Large intestine (tissue), 3 donors: ENCODE measurements around the gene ACRBP. TPM values are rescaled to one million over a fixed set of nuclear protein-coding genes. Genes with fewer than 3 reads are reported as not detected.
"Not testable (repeated sequence)": the region's sequence is repeated elsewhere in the genome, so short reads cannot be mapped to it uniquely, and the experiment has no call there.

Experiments used
- DNase-seq, 2 donors: peaks; one replicate each; pipeline versions ENCODE4 v3.0.0 to v3.0.0-alpha.2; 2013
- H3K27ac ChIP-seq: one replicate; pipeline ENCODE4 v1.5.1; 2013; ENCODE audit warnings: low read length
- H3K27me3 ChIP-seq: 2 replicates; pipeline ENCODE4 v1.6.1; 2013; ENCODE audit warnings: low read length; ENCODE audit not compliant: control insufficient read depth, insufficient read depth
- H3K36me3 ChIP-seq: 2 replicates; pipeline ENCODE4 v1.6.1; 2013; ENCODE audit warnings: low read length; ENCODE audit not compliant: control insufficient read depth, insufficient read depth
- H3K4me1 ChIP-seq: one replicate; pipeline ENCODE4 v1.6.1; 2013; ENCODE audit warnings: low read length; ENCODE audit not compliant: control insufficient read depth, insufficient read depth
- H3K4me3 ChIP-seq: one replicate; pipeline ENCODE4 v1.5.1; 2013; ENCODE audit warnings: low read length
- H3K9me3 ChIP-seq: one replicate; pipeline ENCODE4 v1.6.1; 2013; ENCODE audit warnings: mild to moderate bottlenecking, low read depth, low read length, moderate library complexity; ENCODE audit not compliant: control insufficient read depth
- WGBS: methylation state at CpG from one replicate; pipeline ENCODE4 v1.1.5; 2013; ENCODE audit warnings: low lambda C conversion rate; ENCODE audit not compliant: insufficient coverage; 5-methylcytosine and 5-hydroxymethylcytosine counted together
- polyA plus RNA-seq: library from polyadenylated mRNA; unstranded; fragments of 120-200 nt; gene quantifications from one replicate; pipeline ENCODE4 v1.2.1, GENCODE V29; 2013

Gene ACRBP
- polyA plus RNA-seq, 1 donor = 4.0 TPM

DNA sequence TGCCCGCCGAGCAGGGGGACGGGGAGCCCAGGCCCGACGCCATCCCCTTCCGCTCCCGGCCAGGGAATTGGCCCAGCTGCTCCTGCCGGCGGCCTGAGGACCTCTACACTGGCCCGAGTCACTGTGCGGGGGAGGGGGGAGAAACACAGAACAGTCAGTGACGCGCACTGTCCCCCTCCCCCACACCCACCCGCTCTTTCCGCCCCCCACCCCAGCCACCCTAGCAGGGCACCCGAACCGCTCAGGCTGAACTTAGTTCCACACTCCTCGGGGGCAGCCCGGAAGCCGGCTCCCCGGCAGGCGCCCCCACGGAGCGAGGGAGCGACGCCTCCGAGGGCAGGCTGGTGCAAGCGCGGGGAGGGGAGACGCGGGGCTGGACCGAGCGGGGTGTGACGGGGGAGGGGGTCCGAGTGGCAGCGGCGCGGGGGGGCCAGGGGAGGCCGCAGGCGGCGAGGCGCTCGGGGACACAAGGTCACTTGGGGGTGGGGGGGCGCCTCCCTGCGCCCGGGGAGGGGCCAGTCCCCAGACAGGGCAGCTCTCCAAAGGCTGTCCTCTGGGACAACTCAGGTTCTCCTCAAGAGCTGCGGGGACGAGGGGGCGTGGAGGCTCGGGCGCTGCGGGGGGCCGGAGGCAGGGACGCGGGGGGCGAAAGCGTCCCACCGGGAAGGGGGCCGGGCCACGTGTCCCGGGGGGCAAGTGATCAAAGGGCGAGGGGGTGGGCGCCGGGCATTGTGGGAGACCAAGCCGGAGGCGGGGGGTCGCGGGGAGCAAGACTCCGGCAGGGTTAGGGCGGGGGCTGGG, 40.7 kb downstream of the ACRBP start:
- peaks cover 43% of the 10 kb centered on the region for H3K36me3 ChIP-seq
- peak overlapping the region; percentile 80 for H3K4me3 ChIP-seq
- H3K27me3 ChIP-seq = no peaks in the 10 kb centered on the region
- WGBS = no CpG with 5 or more reads among the region's 70 CpGs
- H3K4me1 ChIP-seq = peaks cover 34% of the 10 kb centered on the region
- peak overlapping the region; percentile 93 for H3K27ac ChIP-seq
- peak in 1 of 2 donors; percentile 56 for DNase-seq
- H3K9me3 ChIP-seq = no peaks in the 10 kb centered on the region

DNA sequence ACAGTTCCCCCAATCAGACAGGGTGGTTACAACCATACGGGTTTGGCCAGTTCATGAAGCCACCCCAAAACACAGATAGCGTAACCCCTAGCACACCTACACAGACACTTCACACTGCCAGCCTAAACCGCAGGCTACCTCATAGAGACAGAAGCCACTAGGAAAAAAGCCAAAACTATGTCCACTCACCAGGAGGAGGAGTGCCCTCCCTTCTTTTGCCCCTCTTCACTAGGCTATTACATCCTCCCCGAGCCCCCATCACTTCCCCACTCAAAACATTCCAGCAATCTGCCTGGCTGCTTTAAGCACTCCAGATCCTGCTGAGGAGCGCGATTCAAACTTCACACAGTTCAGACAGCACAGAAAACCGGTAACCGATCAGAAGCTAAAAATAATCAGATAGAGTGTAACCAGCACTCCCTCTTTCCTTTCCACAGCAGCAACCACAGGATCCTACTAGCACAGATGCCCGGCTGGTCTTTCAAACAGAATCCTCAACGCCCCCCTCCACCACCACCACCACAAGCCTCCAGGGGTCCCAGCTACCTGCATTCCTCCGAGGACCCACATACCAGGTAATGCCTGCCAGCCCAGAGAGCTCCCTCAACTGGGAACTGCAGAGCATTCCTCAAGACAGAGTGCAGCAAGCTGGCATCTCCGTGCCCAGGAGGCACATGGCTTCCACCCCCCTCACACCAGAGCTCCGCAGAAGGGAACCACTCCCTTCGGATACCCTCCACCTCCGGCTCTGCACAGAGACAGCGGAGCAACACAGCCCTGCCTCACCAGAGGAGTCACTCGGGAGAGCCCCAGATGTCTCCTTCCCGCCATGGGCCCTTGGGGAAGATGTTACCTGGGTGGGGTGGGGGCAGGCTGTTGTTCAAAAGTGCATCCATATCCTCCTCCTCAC, 41.6 kb downstream of the ACRBP start:
- peak in 1 of 2 donors; percentile 26 for DNase-seq
- Histone ChIP-seq H3K4me1 (peaks cover 34% of the 10 kb centered on the region), H3K9me3 (no peaks in the 10 kb centered on the region), H3K4me3 (peak overlapping the region; percentile 80), H3K27me3 (no peaks in the 10 kb centered on the region), H3K27ac (peak overlapping the region; percentile 93), H3K36me3 (peaks cover 52% of the 10 kb centered on the region)
- WGBS = no CpG with 5 or more reads among the region's 18 CpGs

DNA sequence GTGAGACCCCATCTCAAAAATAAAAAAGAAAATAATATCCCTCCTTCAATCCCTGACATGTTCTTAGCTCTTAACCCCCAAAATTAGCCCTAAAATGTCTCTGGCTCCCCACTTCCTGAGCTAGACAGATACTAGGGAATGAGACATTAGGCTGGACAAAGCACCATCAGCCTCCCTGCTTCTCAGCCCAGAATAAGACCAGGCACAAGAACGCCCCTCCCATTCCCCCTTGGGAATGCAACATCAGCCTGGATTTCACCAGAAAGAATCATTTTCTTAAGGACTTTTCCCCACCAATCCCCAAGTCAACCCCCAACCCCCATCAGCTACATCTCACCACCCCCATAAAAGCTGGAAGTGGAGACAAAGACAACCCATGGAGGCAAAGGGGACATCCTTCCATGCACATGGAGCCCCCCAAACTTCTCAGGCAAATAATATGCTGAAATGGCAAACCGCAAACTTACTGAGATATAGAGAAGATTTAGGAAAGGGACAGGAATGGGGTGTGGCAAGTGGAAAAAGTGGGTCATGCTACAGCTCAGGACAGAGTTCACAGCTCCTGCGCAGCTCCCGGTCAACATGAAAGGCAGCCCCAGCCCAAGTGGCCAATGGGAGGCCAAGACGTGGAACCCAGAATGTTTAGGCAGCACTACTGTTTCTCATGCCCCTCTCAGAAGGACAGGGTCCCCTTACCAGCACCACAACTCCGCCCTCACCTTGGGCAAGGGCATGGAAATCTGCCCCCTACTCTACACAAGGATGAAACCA, 42.8 kb downstream of the ACRBP start:
- H3K27ac ChIP-seq = no peak overlapping the region
- peaks cover 64% of the 10 kb centered on the region for H3K36me3 ChIP-seq
- peak in 1 of 2 donors; percentile 63 for DNase-seq
- no peaks in the 10 kb centered on the region for H3K9me3 ChIP-seq
- H3K4me3 ChIP-seq = peak overlapping the region; percentile 80
- 40% methylated on average over 1 of the region's 6 CpGs for WGBS
- peaks cover 34% of the 10 kb centered on the region for H3K4me1 ChIP-seq
- no peaks in the 10 kb centered on the region for H3K27me3 ChIP-seq

DNA sequence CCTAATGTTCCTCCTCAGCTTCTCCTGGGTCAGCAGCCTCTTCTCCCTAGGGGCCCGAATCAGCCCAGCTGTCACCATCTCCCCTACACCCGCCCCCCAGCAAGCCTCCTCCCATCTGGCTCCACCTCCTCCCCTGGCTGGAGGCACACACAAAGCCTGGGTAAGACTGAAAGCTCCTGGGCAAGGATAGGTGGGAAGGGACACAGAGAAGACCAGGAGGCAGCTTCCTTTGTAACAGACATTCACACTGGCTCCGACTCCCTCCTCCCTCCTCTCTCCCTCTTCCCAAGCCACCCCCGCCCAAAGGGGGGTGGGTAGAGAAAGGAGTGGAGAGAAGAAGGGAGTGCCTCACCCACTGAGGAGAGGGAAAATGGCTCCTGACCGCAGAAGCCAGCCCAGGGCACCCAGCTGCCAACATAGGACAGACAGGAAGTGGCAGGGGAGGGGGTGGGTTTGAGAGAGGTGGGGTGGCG, 44.1 kb downstream of the ACRBP start:
- Histone ChIP-seq H3K4me1 (peaks cover 34% of the 10 kb centered on the region), H3K27me3 (no peaks in the 10 kb centered on the region), H3K9me3 (no peaks in the 10 kb centered on the region), H3K4me3 (no peak overlapping the region), H3K36me3 (peaks cover 76% of the 10 kb centered on the region), H3K27ac (peak overlapping the region; percentile 4)
- no peak for DNase-seq
- no CpG with 5 or more reads among the region's 6 CpGs for WGBS

DNA sequence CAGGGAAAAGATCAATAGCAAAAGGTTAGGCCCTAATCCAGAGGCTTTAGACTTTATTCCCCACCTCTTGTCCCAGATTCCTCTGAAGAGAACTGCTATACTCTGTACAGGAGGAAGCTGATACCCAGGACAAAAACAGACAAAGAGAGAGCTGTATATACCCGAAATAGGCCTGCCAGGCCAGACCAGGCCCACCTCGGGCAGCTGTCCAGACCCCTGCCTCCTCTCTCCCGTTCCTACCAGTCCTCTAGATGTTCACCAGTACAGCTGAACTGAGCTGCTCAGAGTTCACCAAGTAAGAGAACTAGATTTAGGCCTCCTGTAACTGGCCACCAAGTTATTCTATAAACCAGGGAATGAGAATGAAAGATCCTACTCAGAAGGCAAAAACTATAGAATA, 44.7 kb downstream of the ACRBP start:
- no peak overlapping the region for H3K4me3 ChIP-seq
- no peak for DNase-seq
- WGBS = 40% methylated on average over 1 of the region's 3 CpGs
- H3K27me3 ChIP-seq = no peaks in the 10 kb centered on the region
- H3K4me1 ChIP-seq = peaks cover 31% of the 10 kb centered on the region
- peak overlapping the region; percentile 4 for H3K27ac ChIP-seq
- peaks cover 82% of the 10 kb centered on the region for H3K36me3 ChIP-seq
- H3K9me3 ChIP-seq = no peaks in the 10 kb centered on the region

DNA sequence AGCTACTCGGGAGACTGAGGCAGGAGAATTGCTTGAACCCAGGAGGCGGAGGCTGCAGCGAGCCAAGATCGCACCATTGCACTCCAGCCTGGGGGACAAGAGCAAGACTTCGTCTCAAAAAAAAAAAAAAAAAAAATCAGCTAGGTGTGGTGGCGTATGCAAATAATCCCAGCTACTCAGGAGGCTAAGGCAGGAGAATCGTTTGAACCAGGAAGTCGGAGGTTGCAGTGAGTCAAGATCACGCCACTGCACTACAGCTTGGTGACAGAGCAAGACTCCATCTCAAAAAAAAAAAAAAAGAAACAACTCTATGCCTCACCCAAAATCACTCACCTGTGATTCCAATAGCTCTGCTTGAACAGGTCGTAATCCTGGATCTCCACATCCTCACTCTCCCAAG, 51.6 kb downstream of the ACRBP start:
- not testable (repeated sequence) for DNase-seq, H3K27me3 ChIP-seq, H3K4me1 ChIP-seq, H3K27ac ChIP-seq, H3K4me3 ChIP-seq, H3K9me3 ChIP-seq
- peaks cover 94% of the 10 kb centered on the region for H3K36me3 ChIP-seq
- WGBS = no CpG with 5 or more reads among the region's 10 CpGs

DNA sequence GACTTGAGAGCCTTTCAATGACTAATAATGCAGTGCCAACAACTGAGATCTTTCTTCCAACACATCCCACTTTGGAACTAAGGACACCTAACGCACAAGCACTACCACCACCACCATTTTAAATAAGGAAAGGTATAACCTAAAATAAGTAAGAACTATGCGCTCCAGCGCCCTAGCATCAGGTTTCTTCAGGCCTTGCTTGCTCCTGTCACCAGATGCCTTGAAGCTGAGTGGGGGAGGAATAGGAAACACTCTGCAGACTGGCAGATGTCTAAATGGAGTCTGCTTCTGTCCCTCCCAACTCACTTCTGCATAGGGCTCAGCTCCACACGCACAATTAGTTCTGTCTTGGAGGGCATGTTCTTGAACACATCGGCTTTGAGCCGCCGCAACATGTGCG, 55.1 kb downstream of the ACRBP start:
- H3K4me1 ChIP-seq = no peaks in the 10 kb centered on the region
- no peaks in the 10 kb centered on the region for H3K27me3 ChIP-seq
- H3K36me3 ChIP-seq = peaks cover 94% of the 10 kb centered on the region
- H3K4me3 ChIP-seq = no peak overlapping the region
- H3K9me3 ChIP-seq = no peaks in the 10 kb centered on the region
- WGBS = no CpG with 5 or more reads among the region's 8 CpGs
- no peak for DNase-seq
- H3K27ac ChIP-seq = no peak overlapping the region

Other genes starting within 250 kb of the ACRBP start
- gene CD27, start 202.5 kb downstream of the ACRBP start, polyA plus RNA-seq = 1.6 TPM
- 38.5 TPM for gene TAPBPL, start 195.4 kb downstream of the ACRBP start, polyA plus RNA-seq
- gene VAMP1, start 176.8 kb downstream of the ACRBP start, polyA plus RNA-seq = 9.6 TPM
- gene MRPL51, start 154.2 kb downstream of the ACRBP start, polyA plus RNA-seq = 103 TPM
- gene NCAPD2, start 153.3 kb downstream of the ACRBP start, polyA plus RNA-seq = 38.6 TPM
- 2,065 TPM for gene GAPDH, start 112.9 kb downstream of the ACRBP start, polyA plus RNA-seq
- gene IFFO1, start 91.4 kb downstream of the ACRBP start, polyA plus RNA-seq = 10.5 TPM
- 49.3 TPM for gene NOP2, start 79.1 kb downstream of the ACRBP start, polyA plus RNA-seq
- gene CHD4, start 40.1 kb downstream of the ACRBP start, polyA plus RNA-seq = 132 TPM
- gene LPAR5, start 11.5 kb downstream of the ACRBP start, polyA plus RNA-seq = 21.4 TPM
- gene ING4, start 15.7 kb upstream of the ACRBP start, polyA plus RNA-seq = 61.1 TPM
- gene ZNF384, start 41.9 kb upstream of the ACRBP start, polyA plus RNA-seq = 86.3 TPM
- 5.4 TPM for gene PIANP, start 53.4 kb upstream of the ACRBP start, polyA plus RNA-seq
- 42.2 TPM for gene COPS7A, start 76.6 kb upstream of the ACRBP start, polyA plus RNA-seq
- 174 TPM for gene MLF2, start 105.7 kb upstream of the ACRBP start, polyA plus RNA-seq
- gene PTMS, start 118.9 kb upstream of the ACRBP start, polyA plus RNA-seq = 242 TPM
- gene LAG3, start 125.1 kb upstream of the ACRBP start, polyA plus RNA-seq = 2.1 TPM
- gene CD4, start 142.1 kb upstream of the ACRBP start, polyA plus RNA-seq = 17.4 TPM
- 7.9 TPM for gene GPR162, start 174.4 kb upstream of the ACRBP start, polyA plus RNA-seq
- gene P3H3, start 181.0 kb upstream of the ACRBP start, polyA plus RNA-seq = 15.6 TPM
- 5.9 TPM for gene GNB3, start 193.5 kb upstream of the ACRBP start, polyA plus RNA-seq
- gene CDCA3, start 203.9 kb upstream of the ACRBP start, polyA plus RNA-seq = 29.1 TPM
- 49.7 TPM for gene USP5, start 204.7 kb upstream of the ACRBP start, polyA plus RNA-seq
- gene TPI1, start 220.1 kb upstream of the ACRBP start, polyA plus RNA-seq = 564 TPM
- 15.3 TPM for gene SPSB2, start 225.9 kb upstream of the ACRBP start, polyA plus RNA-seq